GM18505 (cell line): ENCODE data around the gene HEG1.

Experiments used
- ATAC-seq: cut with Tn5 transposase; IDR thresholded peaks from one replicate; pipeline ENCODE4 v1.9.1; 2021; ENCODE audit not compliant: unreplicated experiment
- POLR2A ChIP-seq: IDR thresholded peaks from 4 replicates; pipeline ENCODE4 v1.6.1; 2011; ENCODE audit warnings: borderline replicate concordance; ENCODE audit not compliant: insufficient read depth, insufficient read length; ENCODE audit errors: extremely low read depth

HEG1 gene

DNA sequence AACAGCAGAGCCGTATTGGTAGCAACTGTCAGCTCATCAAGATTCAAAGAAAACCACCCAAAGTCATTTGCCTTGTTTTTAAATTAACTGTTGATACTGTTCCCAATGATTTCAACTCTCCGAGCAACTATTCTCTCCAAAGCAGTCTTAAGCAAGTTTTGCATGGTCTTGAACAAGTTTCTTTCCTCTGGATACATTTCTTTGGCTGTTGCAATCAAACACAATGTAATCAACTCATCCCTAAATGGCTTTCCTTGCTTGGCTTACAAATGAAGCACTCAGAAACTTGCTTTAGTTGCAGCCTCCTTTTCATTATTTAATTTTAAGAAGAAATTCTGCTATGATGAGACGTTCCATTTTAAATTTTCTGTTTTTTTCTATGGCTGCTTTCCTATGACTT, 105.8 kb downstream of the HEG1 start:
- no peak for ATAC-seq
- TF ChIP-seq POLR2A = no peak

DNA sequence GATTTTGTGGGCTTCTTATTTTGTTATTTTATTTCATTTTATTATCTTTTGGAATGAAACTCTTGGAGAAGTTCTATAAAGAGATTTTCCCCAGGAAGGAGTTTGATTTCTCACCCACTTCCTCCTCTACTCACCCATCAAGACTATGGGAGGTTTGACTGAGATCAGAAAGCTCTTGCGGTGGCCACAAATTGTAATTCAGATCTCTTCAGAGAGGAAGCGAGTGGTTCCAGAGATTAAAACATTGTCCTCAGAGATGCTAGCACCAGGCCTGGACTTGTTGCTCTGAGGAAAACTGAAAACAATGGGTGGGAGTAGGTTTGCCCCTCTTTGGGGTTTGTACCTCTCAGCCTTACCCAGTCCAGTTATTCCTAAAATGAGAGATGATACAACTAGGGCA, 113.2 kb downstream of the HEG1 start:
- no peak for TF ChIP-seq POLR2A

DNA sequence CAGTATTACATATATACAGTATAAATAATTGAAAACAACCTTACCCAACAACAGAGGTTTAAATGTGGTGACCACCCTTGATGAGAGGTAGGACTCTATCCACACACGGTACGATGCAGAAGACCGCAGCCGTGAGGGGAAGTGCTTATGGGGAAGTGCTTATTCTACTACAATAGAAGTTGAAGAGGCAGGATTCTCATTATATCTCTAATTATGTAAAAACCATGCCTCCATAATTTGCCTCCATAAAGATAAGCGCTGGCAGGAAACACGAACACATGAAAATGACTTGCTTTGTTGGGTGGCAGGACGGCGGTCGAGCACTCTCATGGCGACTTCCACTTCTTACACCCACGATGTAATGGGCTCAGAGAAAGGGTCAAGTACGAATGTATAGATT, 114.0 kb downstream of the HEG1 start:
- no peak for ATAC-seq

More for the DNA sequence above, 113.2 kb downstream of the HEG1 start:
- ATAC-seq = no peak

DNA sequence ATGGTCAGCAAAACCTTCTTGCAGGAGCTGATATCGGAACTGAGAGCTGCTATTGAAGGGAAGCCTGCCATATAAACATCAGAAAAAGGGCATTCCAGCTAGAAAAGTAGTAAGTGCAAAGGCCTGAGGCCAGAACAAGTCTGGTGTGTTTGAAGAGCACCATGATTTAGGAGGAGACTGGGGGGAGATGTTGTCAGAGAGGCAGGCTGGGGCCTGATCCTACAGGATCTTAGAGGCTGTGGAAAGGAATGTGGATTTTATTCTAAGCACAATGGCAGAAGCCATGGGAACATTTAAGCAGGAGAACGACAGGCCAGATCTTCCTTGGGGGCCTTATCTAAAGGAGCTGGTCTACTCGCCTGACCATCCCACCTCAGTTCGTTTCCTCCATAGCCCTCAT, 116.1 kb downstream of the HEG1 start:
- TF ChIP-seq POLR2A = no peak
- no peak for ATAC-seq

More for the DNA sequence above, 114.0 kb downstream of the HEG1 start:
- TF ChIP-seq POLR2A = no peak

DNA sequence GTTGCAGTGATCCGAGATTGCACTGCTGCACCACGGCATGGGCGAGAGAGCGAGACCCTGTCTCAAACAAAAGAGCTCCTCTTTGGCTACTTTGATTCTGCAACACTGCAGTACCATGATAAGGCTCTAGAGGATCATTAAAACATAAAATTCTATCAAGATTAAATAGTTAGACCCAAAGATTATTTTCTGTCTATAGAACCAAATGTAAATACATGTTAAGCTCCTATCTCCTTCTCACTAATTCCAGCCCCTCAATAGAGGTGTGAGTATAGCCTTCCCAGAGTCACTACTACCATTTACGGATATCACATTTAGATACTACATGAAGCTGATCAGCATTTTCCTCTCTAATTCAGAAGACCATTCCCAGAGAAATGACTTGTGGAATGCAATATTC, 116.9 kb downstream of the HEG1 start:
- no peak for TF ChIP-seq POLR2A
- ATAC-seq = no peak

DNA sequence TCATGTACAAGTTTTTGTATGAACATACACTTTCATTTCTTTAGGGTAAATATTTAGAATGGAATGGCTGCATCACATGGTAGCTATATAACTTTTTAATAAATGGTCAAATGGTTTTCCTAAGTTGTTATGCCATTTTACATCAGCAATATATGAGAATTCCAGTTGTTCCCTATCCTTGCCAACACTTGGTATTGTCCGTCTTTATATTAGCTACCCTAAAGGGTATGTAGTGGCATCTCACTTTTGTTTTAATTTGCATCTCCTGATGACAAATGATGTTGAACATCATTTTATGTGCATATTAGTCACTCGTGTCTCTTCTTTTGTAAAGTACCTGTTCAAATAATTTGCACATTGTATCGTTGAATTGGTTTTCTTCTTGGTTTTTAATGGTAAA, 118.7 kb downstream of the HEG1 start:
- ATAC-seq = no peak
- no peak for TF ChIP-seq POLR2A

DNA sequence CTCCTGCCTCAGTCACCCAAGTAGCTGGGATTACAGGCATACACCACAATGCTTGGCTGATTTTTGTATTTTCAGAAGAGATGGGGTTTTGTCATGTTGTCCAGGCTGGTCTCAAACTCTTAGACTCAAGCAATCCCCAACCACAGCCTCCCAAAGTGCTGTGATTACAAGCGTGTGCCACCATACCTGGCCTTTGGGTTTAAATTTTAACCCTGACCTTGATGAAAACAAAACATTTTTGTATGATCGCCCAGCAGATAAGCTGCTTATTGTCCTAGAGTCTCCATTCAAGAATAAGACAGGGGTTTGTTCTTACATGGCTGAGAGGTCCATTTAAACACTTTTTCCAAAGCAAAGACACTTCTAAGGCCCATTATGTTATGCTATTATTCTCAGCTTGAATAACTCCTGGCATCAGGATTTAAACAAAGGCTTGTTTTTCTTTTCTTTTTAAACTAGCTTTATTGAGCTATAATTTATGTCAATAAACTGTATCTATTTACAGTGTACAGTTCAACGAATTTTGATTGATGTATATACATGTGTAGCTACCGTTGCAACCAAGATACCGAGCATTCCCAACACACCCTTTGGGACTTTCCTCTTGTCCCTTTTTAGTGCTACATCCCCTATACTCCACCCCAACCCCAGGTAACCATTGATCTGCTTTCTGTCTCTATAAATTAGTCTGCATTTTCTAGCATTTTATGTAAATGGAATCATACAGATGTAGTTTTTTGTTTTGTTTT, 119.8 kb downstream of the HEG1 start:
- TF ChIP-seq POLR2A = no peak
- ATAC-seq = no peak

DNA sequence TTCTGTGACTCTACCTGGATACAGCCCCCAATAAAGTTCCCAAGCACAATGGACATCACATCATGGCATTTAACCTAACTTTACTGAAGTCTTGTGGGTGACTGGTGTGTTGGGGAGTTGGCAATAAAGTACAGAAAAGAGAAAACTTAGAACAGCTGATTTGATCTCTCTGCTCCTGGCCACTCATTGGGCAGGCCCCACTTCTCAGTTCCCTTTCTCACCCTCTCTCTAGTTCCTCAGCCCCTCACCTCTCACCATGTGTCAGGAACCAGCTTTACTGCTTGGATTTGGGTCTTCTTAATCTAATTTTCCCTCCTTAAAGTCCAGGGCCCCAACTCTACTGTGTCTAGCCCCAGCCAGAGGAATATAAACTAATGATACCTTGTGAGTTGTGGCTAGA, 120.5 kb downstream of the HEG1 start:
- no peak for ATAC-seq
- TF ChIP-seq POLR2A = no peak

DNA sequence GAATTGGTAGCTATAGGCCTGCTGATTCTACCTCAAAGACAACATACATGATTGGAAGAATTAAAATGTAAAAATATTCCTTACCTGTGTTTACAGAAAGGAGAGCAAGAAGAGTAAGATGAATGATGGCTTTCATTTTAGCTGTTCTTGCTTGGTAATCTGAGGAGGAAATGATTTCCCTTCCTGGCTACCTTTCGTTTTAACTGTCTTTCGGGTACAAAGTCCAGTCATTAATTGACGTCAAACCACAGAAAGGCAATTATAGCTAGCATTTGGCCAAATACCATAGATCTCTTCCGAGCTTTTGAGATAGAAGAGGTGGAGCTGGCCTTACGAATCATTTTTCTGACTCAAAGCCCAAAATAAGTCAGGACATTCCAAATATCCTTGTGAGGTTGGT, 121.2 kb downstream of the HEG1 start, which contains the start of gene MUC13:
TSS of gene MUC13 (minus strand) at position 175 of the 400 bp plus-strand sequence. CDS start at position 136, 39 bp downstream.
- ATAC-seq = no peak
- no peak for TF ChIP-seq POLR2A

DNA sequence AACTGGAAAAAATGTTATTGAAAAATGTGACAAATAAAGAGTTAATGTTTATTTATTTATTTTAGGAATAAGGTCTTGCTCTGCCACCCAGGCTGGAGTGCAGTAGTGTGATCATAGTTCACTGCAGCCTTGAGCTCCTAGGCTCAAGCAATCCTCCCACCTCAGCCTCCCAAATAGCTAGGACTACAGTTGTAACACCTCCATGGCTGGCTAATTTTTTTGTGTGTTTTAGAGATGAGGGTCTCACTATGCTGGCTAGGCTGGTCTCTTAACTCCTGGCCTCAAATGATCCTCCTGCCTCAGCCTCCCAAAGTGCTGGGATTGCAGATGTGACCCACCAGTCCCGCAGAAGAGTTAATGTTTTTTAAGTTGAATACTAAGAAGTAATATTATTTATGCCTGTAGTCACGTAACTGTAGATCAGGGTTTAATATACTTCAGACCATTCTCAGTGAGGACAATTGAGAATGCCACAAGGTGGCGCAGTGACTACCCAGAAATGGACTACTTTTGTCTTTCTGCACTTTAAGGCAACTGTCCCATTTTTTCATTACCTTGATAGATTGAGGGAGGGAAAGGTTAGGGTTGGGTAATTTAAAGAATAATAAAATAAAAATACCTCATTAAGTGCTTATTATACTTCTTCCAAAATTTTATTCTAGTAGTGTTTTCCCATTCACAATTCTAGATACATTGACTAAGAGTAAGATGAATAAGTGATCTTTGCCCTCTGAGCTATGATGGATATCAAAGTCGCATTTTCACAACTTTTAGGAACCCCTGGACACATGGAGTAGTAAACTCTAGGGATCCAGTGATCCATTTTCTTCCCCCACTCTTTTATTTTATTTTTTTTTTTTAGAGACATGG, 127.2 kb downstream of the HEG1 start:
- no peak for ATAC-seq
- no peak for TF ChIP-seq POLR2A

DNA sequence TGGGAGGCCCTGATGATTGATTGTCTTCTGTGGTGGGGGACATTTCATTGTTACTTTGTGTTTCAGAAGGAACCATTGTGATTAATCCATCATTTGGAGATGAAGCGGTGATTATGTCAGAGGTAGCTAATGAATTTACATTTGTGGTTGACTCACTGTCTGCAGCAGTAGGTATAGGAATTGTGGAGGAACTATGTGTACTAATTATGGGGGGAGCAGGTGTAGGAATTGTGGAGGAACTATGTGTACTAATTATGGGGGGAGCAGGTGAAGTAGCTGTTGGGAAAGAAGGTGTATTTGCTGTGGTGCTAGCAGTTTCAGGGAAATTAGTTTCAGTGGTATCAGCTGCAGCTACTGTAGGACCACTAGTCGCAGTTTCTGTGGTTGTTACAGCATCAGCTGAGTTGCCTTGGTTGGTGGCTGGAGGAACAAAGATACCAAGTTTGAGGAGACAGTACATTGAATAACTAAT, 128.2 kb downstream of the HEG1 start:
- TF ChIP-seq POLR2A = no peak
- no peak for ATAC-seq

DNA sequence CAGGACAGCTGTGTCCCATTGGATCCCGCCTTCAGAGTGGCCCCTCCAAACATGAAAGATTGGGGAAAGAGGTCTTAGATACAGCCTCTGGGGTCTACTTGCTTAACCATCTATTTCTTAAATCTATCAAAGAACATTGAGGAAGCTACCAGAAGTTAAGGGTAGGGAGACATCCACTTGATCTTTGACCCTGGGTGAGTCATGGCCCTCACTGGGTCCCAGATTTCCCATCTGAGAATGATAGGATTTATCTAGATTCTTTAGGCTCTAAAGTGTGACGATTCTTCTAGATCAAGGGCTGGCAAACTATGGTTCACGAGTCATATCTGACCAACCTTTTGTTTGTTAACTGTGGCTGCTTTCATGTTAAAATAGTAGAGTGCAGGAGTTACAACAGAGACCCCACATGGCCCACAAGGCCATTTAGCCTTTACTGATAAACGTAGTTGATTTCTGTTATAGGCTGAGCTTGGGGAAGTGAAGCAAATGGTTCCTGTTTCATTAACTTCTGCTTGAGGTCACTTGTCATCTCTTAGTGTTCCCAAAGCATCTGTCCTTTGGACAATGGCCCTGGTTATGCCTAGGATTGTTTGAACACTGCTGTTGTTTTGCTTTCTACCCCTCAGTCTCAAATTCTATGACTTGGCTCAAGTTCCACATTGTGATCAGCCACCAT, 129.2 kb downstream of the HEG1 start:
- no peak for TF ChIP-seq POLR2A
- ATAC-seq = no peak

DNA sequence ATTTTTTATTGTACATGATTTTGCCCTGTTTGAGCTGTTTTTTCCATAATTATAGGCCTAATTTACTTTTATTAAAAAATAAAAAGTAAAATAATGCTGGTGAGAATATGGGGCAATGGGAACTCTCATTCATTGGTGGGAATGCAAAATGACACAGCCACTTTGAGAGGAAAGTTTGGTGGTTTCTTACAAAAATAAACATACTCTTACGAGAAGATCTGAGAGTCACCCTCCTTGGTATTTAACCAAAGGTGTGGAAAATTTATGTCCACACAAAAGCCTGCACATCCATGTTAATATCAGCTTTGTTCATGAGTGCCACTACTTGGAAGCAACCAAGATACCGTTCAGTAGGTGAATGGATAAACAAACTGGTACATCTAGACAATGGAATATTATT, 131.1 kb downstream of the HEG1 start:
- no peak for ATAC-seq
- TF ChIP-seq POLR2A = no peak
